Measurements from ENCODE around the gene SDC4. TPM values are rescaled to one million over a fixed set of nuclear protein-coding genes. Genes with fewer than 3 reads are reported as not detected.
A peak's percentile ranks its signal among the peaks of the same experiment; 100 is the strongest.

Gene SDC4
- total and polyA plus RNA-seq, 3 donors from 2014 or later, result 124 to 234 (median 191) TPM

DNA sequence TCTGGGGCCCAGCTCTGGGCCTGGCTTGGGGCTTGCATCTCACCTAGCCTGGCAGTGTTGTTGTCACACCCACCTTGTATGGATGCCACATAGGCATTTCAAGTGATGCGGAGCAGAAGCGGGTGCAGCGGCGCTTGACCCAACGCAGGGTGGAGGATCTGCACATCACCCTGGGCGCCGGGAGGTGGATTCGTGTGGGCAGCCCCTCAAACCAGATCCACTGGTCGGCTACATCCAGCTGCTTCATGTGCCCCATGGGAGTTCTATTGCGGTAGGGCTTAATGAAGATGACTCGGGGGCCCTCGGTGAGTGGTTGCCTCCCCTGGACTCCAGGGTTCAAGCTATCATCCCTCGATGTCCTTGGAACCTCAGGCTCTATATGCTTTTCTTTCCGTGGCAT is 26.7 kb upstream of the SDC4 start:
- Histone ChIP-seq H3K4me1 (peaks cover 3% of the 10 kb centered on the region), H3K9me3 (no peaks in the 10 kb centered on the region), H3K27ac (no peak overlapping the region), H3K36me3 (ENCODE audit: low read depth, missing control alignments) (no peaks in the 10 kb centered on the region), H3K4me3 (no peak overlapping the region), H3K27me3 (no peaks in the 10 kb centered on the region)
- WGBS, 2 donors, result 93 to 94% methylated on average over 10 to 13 of the region's 14 CpGs
- no peak for TF ChIP-seq POLR2A (IDR thresholded peaks at IDR 0.05)
- TF ChIP-seq, protein P1, sequence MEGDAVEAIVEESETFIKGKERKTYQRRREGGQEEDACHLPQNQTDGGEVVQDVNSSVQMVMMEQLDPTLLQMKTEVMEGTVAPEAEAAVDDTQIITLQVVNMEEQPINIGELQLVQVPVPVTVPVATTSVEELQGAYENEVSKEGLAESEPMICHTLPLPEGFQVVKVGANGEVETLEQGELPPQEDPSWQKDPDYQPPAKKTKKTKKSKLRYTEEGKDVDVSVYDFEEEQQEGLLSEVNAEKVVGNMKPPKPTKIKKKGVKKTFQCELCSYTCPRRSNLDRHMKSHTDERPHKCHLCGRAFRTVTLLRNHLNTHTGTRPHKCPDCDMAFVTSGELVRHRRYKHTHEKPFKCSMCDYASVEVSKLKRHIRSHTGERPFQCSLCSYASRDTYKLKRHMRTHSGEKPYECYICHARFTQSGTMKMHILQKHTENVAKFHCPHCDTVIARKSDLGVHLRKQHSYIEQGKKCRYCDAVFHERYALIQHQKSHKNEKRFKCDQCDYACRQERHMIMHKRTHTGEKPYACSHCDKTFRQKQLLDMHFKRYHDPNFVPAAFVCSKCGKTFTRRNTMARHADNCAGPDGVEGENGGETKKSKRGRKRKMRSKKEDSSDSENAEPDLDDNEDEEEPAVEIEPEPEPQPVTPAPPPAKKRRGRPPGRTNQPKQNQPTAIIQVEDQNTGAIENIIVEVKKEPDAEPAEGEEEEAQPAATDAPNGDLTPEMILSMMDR (IDR thresholded peaks at IDR 0.05), result no peak
- no peak for DNase-seq
- intact Hi-C loops (cut with DNase I; ENCODE audit: low total_unique reads), result no loop called here

DNA sequence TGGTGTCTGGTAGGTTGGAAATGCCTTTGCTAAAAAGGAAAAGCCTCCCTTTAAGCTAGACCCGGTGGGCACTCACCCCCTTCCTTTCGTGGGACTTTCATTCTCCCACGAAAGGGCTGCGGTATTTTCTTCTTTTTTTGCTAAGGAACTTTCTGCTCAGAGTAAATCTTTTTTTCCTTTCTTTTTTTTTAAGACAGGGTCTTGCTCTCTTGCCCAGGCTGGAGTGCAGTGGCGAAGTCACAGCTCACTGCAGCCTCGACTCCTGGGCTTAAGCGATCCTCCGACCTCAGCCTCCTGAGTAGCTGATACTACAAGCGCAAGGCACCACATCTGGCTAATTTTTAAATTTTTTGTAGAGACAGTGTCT is 25.9 kb upstream of the SDC4 start:
- 58 to 60% methylated on average over 9 of the region's 9 CpGs for WGBS, 2 donors

GRCh38 chr20:45373353-45374100 is 25.3 kb upstream of the SDC4 start:
- WGBS, 2 donors, result 7 to 9% methylated on average over 36 to 38 of the region's 38 CpGs
- Histone ChIP-seq H3K27me3 (no peaks in the 10 kb centered on the region), H3K36me3 (ENCODE audit: low read depth, missing control alignments) (no peaks in the 10 kb centered on the region), H3K27ac (no peak overlapping the region), H3K4me3 (peak overlapping the region; percentile 48 to 51), H3K4me1 (peaks cover 3% of the 10 kb centered on the region), H3K9me3 (no peaks in the 10 kb centered on the region)
- intact Hi-C loops (cut with DNase I; ENCODE audit: low total_unique reads), result no loop called here
- TF ChIP-seq, protein P1 (IDR thresholded peaks at IDR 0.05), result peak; percentile 49 to 78 (median 64)
- TF ChIP-seq POLR2A (IDR thresholded peaks at IDR 0.05), result no peak
- peak; percentile 82 for DNase-seq

More for the DNA sequence above, 25.9 kb upstream of the SDC4 start:
- TF ChIP-seq POLR2A (IDR thresholded peaks at IDR 0.05), result no peak
- TF ChIP-seq, protein P1 (IDR thresholded peaks at IDR 0.05), result no peak
- DNase-seq, result no peak
- Histone ChIP-seq H3K4me1 (peaks cover 3% of the 10 kb centered on the region), H3K9me3 (no peaks in the 10 kb centered on the region), H3K27me3 (no peaks in the 10 kb centered on the region), H3K4me3 (peak overlapping the region; percentile 48 to 51), H3K36me3 (ENCODE audit: low read depth, missing control alignments) (no peaks in the 10 kb centered on the region), H3K27ac (no peak overlapping the region)
- intact Hi-C loops (cut with DNase I; ENCODE audit: low total_unique reads), result no loop called here

DNA sequence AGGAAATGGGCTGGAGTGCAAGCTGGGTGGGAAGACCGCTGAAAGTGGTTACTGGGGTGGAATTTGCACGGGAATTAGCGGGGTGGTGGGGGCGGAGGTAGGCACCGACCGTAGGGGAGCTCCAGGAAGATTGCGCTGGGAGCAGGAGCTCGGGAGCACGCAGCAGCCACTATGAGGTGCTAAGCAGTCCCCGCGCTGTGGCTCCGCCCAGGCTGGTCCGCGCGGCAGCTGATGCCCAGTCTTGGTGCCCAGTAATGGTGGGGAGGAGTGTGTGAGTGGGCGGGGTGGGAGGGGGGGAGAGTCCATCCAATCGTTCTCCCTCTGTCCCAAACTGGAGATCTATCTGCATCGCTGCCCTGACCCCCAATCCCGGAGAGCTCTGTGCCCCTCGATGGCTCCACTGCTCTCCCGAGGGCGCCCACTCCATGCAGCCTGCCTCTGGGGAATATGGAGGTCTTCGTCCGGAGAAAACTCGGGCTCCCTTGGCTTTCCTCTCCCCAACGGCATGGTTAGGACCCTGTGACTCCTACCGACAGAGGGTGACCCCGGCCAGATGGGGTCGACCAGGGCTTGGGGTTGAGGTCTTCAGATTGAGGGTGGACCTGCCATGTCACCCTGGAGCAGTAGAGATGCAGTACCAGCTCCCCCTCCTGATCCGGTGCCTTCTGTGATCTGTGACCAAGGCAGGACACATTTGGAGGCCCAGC is 24.6 kb upstream of the SDC4 start:
- H3K27me3 ChIP-seq, result no peaks in the 10 kb centered on the region
- H3K27ac ChIP-seq, result no peak overlapping the region
- peaks cover 3% of the 10 kb centered on the region for H3K4me1 ChIP-seq
- no peak for DNase-seq
- H3K4me3 ChIP-seq, result peak overlapping the region; percentile 48 to 51
- TF ChIP-seq POLR2A (IDR thresholded peaks at IDR 0.05), result no peak
- TF ChIP-seq, protein P1 (IDR thresholded peaks at IDR 0.05), result no peak
- H3K36me3 ChIP-seq (ENCODE audit: low read depth, missing control alignments), result no peaks in the 10 kb centered on the region
- WGBS, 2 donors, result 31 to 35% methylated on average over 26 to 30 of the region's 30 CpGs
- intact Hi-C loops (cut with DNase I; ENCODE audit: low total_unique reads), result no loop called here
- H3K9me3 ChIP-seq, result no peaks in the 10 kb centered on the region

All from testis (tissue), 3 donors.